GM10266 (cell line): ENCODE data around the gene WNT10A.

Experiments
- DNase-seq: peaks from one replicate; pipeline ENCODE4 v3.0.0; 2012; ENCODE audit errors: extremely low spot score
- TF ChIP-seq, protein P1 (sequence below): IDR thresholded peaks from 2 replicates; pipeline ENCODE4 v1.5.1; 2012; ENCODE audit warnings: mild to moderate bottlenecking, low read depth; ENCODE audit not compliant: control insufficient read depth, insufficient read depth; ENCODE audit errors: missing control alignments

Gene WNT10A

DNA sequence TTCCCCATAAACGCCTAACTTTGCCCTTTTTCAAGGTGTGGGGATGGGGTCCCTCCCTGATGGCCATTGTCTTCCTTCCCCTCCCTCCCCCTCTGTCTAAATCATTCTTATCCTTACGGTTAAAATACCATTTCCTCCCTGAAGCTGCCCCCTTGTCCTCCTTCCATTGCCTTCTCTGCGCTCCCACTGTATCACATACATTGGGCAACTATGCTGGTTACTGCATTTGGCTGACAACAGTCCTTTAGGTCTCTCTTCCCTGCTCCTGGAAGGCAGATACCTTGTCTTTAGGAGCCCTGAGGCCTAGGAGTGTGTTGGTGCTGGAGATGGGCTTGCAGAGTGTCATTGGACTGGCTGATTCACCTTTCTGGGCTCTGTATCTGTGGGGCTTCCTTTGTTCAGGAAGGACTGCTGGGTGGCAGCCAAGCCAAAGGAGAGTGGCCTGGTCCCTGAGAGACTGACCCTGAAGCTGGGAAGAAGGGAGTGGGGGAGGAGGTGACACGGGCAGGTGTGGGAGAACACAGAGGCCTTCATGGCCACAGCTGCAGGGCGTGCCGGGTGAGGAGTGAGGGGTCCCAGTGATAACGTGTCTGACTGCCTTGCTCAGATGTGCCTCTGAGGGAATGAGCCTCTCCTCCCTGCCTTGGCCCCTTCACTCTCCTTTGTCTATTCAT lies 18.9 kb upstream of the WNT10A start:
- no peak for DNase-seq
- TF ChIP-seq, protein P1, sequence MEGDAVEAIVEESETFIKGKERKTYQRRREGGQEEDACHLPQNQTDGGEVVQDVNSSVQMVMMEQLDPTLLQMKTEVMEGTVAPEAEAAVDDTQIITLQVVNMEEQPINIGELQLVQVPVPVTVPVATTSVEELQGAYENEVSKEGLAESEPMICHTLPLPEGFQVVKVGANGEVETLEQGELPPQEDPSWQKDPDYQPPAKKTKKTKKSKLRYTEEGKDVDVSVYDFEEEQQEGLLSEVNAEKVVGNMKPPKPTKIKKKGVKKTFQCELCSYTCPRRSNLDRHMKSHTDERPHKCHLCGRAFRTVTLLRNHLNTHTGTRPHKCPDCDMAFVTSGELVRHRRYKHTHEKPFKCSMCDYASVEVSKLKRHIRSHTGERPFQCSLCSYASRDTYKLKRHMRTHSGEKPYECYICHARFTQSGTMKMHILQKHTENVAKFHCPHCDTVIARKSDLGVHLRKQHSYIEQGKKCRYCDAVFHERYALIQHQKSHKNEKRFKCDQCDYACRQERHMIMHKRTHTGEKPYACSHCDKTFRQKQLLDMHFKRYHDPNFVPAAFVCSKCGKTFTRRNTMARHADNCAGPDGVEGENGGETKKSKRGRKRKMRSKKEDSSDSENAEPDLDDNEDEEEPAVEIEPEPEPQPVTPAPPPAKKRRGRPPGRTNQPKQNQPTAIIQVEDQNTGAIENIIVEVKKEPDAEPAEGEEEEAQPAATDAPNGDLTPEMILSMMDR, result no peak

DNA sequence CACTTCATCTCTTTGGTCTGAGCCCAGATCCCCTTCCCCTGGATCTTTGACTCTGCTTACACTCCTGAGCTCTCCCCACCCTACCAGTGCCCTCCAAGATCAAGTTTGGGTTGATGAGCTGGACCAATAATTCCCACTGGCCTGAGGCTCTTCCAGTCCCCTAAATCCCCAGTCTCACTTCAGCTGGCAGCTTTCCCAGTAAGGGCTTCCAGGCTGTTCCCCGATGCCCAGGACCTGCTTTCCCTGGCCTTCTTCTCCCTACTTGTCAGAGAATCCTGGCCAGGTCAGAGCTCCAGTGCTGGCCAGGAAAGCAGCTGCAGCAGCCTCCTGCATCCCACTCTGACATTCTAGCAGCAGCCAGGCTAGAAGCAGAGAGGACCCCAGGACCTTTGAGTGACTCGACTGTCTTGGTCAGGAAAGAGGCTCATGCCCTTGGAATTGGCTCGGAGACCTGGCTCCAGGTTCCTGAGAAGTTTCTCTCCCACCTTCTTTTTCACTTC lies 17.6 kb upstream of the WNT10A start:
- TF ChIP-seq, protein P1, result no peak
- DNase-seq, result no peak

DNA sequence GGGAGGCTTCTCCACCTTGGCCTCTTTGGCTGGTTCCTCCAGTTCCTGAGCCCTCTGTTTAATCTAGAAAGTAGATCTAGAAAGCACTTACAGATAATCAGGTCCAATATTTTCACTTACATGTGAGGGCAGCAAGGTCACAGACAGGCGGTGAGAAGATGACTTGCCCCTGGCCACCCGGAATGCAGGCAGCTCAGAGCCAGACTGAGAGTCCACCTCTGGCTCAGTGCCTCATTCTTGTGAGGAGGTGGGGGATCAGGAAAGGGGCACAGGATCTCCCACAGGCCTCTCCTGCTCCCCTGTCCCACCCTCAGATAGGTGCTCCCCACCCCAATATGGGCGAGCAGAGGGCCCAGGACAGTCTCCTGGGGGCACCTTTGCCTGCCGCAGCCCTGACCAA lies 15.3 kb upstream of the WNT10A start:
- TF ChIP-seq, protein P1, result no peak
- no peak for DNase-seq

DNA sequence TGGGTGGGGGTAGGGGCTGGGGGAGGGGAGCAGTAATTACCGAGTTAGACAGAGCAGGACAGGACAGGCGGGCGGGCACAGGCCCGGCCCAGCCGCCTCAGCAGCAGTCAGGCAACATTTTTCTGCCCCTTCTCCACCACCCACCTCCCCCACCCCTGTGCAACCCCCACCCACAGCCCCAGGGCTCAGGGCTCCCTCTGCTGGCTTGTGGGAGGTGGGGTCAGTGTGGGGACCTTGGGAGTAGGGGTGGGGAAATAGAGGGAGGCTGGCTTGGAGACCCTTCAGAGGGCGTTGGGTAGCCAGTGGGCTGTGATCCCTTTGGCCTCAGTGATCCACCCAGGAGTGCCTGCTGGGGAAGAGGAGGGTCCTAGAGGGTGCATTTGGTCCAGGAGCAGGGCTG lies 14.7 kb upstream of the WNT10A start:
- no peak for DNase-seq
- TF ChIP-seq, protein P1, result no peak

DNA sequence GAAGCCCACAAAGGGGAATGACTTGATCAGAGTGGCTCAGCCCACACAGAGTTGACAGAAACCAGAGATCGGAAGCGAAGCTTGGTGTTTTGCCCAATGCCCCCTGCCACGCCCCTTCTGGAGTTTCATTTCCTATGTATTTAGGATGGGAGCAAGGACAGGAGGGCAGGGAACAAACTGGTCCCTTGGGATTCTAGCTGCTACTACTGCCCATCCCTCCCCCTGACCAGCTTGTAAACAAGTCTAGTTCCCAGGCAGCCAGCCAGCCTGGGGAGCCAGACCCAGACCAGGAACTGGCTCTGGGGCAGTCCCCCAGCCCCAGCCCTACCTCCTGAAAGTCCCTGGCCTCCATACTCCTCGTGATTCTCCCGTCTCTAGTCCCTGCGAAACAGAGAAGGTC lies 12.8 kb upstream of the WNT10A start:
- no peak for DNase-seq

DNA sequence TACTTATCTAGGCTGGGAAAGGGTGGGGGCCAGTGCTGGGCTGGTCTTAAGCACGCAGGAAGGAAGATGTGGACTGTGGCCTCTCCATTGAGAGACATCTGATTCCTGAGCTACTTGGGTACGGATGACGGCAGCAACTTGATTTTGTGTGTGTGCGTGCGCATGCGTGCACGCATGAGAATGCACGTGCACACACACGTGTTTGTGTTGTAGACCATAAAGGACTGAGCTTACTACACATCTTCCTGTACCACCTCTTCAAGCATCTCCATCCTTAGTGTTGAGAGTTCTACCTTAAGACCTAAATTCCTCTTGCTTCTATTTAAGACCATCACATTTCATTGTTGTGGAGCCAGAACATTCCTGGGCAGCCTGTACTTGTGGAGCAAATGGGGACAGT lies 11.6 kb upstream of the WNT10A start:
- TF ChIP-seq, protein P1, result no peak

More for the DNA sequence above, 12.8 kb upstream of the WNT10A start:
- TF ChIP-seq, protein P1, result no peak

DNA sequence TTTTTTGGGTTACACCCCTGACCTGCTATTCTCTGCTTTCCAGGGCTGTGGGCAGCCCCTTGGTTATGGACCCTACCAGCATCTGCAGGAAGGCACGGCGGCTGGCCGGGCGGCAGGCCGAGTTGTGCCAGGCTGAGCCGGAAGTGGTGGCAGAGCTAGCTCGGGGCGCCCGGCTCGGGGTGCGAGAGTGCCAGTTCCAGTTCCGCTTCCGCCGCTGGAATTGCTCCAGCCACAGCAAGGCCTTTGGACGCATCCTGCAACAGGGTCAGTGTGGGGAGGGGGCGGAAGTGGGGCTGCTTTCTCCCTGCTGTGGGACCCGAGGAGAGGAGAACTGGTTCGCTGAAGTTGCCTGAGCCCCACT lies 9.7 kb upstream of the WNT10A start:
- DNase-seq, result no peak
- TF ChIP-seq, protein P1, result no peak

More for the DNA sequence above, 11.6 kb upstream of the WNT10A start:
- DNase-seq, result no peak
